H9 (cell line): Measurements from ENCODE around the gene AQP5. TPM values are rescaled to one million over a fixed set of nuclear protein-coding genes. Genes with fewer than 3 reads are reported as not detected.

Experiments
- DNase-seq: peaks from one replicate; pipeline ENCODE4 v3.0.0-alpha.2; 2017
- H2AFZ ChIP-seq: one replicate; pipeline ENCODE4 v1.6.1; 2013; ENCODE audit warnings: mild to moderate bottlenecking, low read length, control low read depth, moderate library complexity
- H2AK5ac ChIP-seq: 2 replicates; pipeline ENCODE4 v1.6.1; 2013; ENCODE audit warnings: low read length, control low read depth, mixed read lengths; ENCODE audit not compliant: insufficient read length
- H2BK120ac ChIP-seq: one replicate; pipeline ENCODE4 v1.6.1; 2013; ENCODE audit warnings: low read depth, mild to moderate bottlenecking, low read length, control low read depth, inconsistent platforms; ENCODE audit not compliant: poor library complexity, severe bottlenecking
- H2BK12ac ChIP-seq: 2 replicates; pipeline ENCODE4 v1.6.1; 2013; ENCODE audit warnings: low read length, control low read depth, mixed read lengths, low read depth; ENCODE audit not compliant: insufficient read length
- H2BK15ac ChIP-seq: 2 replicates; pipeline ENCODE4 v1.6.1; 2013; ENCODE audit warnings: low read depth, low read length, control low read depth
- H2BK20ac ChIP-seq: one replicate; pipeline ENCODE4 v1.6.1; 2013; ENCODE audit warnings: low read depth, mild to moderate bottlenecking, low read length, control low read depth, inconsistent platforms; ENCODE audit not compliant: poor library complexity, severe bottlenecking
- H2BK5ac ChIP-seq: 2 replicates; pipeline ENCODE4 v1.6.1; 2013; ENCODE audit warnings: low read length, control low read depth, mixed read lengths; ENCODE audit not compliant: insufficient read length
- H3K14ac ChIP-seq: 2 replicates; pipeline ENCODE4 v1.6.1; 2013; ENCODE audit warnings: low read length, control low read depth; ENCODE audit not compliant: insufficient read depth
- H3K18ac ChIP-seq: 2 replicates; pipeline ENCODE4 v1.6.1; 2013; ENCODE audit warnings: low read depth, mild to moderate bottlenecking, mixed read lengths, low read length, control low read depth; ENCODE audit not compliant: insufficient read length
- H3K23ac ChIP-seq: 2 replicates; pipeline ENCODE4 v1.6.1; 2013; ENCODE audit warnings: low read length, control low read depth, mixed read lengths, low read depth; ENCODE audit not compliant: insufficient read length
- H3K23me2 ChIP-seq: 2 replicates; pipeline ENCODE4 v1.6.1; 2013; ENCODE audit warnings: low read depth, mild to moderate bottlenecking, mixed read lengths, low read length, control low read depth; ENCODE audit not compliant: insufficient read length, poor library complexity, severe bottlenecking
- H3K27ac ChIP-seq: 2 replicates; pipeline ENCODE4 v1.5.1; 2013; ENCODE audit warnings: low read length, control low read depth, mixed read lengths, low read depth; ENCODE audit not compliant: insufficient read length
- H3K27me3 ChIP-seq: 2 replicates; pipeline ENCODE4 v1.6.1; 2013; ENCODE audit warnings: low read length, control low read depth, inconsistent platforms; ENCODE audit not compliant: insufficient read depth
- H3K4ac ChIP-seq: 2 replicates; pipeline ENCODE4 v1.6.1; 2013; ENCODE audit warnings: low read depth, mild to moderate bottlenecking, control low read depth, inconsistent platforms, low read length, moderate library complexity
- H3K4me1 ChIP-seq: 2 replicates; pipeline ENCODE4 v1.6.1; 2013; ENCODE audit warnings: low read length, control low read depth, inconsistent platforms; ENCODE audit not compliant: insufficient read depth
- H3K4me2 ChIP-seq: 2 replicates; pipeline ENCODE4 v1.6.1; 2013; ENCODE audit warnings: low read length, control low read depth, mixed read lengths; ENCODE audit not compliant: insufficient read length, insufficient read depth
- H3K56ac ChIP-seq: 2 replicates; pipeline ENCODE4 v1.6.1; 2013; ENCODE audit warnings: low read depth, mild to moderate bottlenecking, mixed read lengths, low read length, control low read depth; ENCODE audit not compliant: insufficient read length
- H3K79me1 ChIP-seq: 2 replicates; pipeline ENCODE4 v1.6.1; 2013; ENCODE audit warnings: low read depth, mild to moderate bottlenecking, moderate library complexity, low read length, control low read depth, inconsistent platforms; ENCODE audit not compliant: insufficient read depth, poor library complexity, severe bottlenecking
- H3K79me2 ChIP-seq: 2 replicates; pipeline ENCODE4 v1.6.1; 2013; ENCODE audit warnings: low read length, control low read depth, inconsistent platforms; ENCODE audit not compliant: insufficient read depth
- H3K9ac ChIP-seq: 2 replicates; pipeline ENCODE4 v1.6.1; 2013; ENCODE audit warnings: low read length, control low read depth, mixed read lengths; ENCODE audit not compliant: insufficient read length; ENCODE audit errors: extremely low read depth
- H3K9me3 ChIP-seq: one replicate; pipeline ENCODE4 v1.6.1; 2013; ENCODE audit warnings: low read depth, low read length, inconsistent platforms; ENCODE audit not compliant: control insufficient read depth
- H3T11ph ChIP-seq: one replicate; pipeline ENCODE4 v1.6.1; 2013; ENCODE audit warnings: mild to moderate bottlenecking, low read length, control low read depth, inconsistent platforms
- H4K20me1 ChIP-seq: one replicate; pipeline ENCODE4 v1.6.1; 2013; ENCODE audit not compliant: control insufficient read depth, insufficient read length, insufficient read depth
- H4K5ac ChIP-seq: 2 replicates; pipeline ENCODE4 v1.6.1; 2013; ENCODE audit warnings: low read depth, mild to moderate bottlenecking, mixed read lengths, low read length, control low read depth; ENCODE audit not compliant: insufficient read length
- H4K8ac ChIP-seq: replicated peaks from 2 replicates; pipeline ENCODE4 v1.6.1; 2013; ENCODE audit warnings: low read length, control low read depth, mixed read lengths, low read depth; ENCODE audit not compliant: insufficient read length
- H4K91ac ChIP-seq: 2 replicates; pipeline ENCODE4 v1.6.1; 2013; ENCODE audit warnings: low read depth, mild to moderate bottlenecking, moderate library complexity, mixed read lengths, low read length, control low read depth; ENCODE audit not compliant: insufficient read length
- H3K27ac Mint-ChIP-seq, 3 experiments: 2 replicates in 2 of 3; 3 replicates in 1 of 3; pipeline ENCODE4 v1.8.0; 2020 to 2021; ENCODE audit warnings: mixed read lengths in 3 of 3, mild to moderate bottlenecking in 1 of 3, moderate library complexity in 1 of 3
- H3K27me3 Mint-ChIP-seq: 2 replicates; pipeline ENCODE4 v1.8.0; 2021; ENCODE audit warnings: low read depth, mild to moderate bottlenecking, moderate library complexity, mixed read lengths
- H3K36me3 Mint-ChIP-seq, 3 experiments: 2 replicates in 2 of 3; 3 replicates in 1 of 3; pipeline ENCODE4 v1.8.0; 2020 to 2021; ENCODE audit warnings: low read depth in 3 of 3, mixed read lengths in 3 of 3; ENCODE audit not compliant: insufficient read depth in 1 of 3
- H3K4me1 Mint-ChIP-seq, 2 experiments: 2 replicates each; pipeline ENCODE4 v1.8.0; 2020; ENCODE audit warnings: mixed read lengths in 2 of 2
- H3K4me3 Mint-ChIP-seq, 2 experiments: 2 replicates in 1 of 2; 3 replicates in 1 of 2; pipeline ENCODE4 v1.8.0; 2020 to 2021; ENCODE audit warnings: mild to moderate bottlenecking in 2 of 2, mixed read lengths in 2 of 2, moderate library complexity in 1 of 2
- H3K9me3 Mint-ChIP-seq, 2 experiments: 2 replicates in 1 of 2; 3 replicates in 1 of 2; pipeline ENCODE4 v1.8.0; 2020; ENCODE audit warnings: mild to moderate bottlenecking in 2 of 2, mixed read lengths in 2 of 2, moderate library complexity in 1 of 2
- CTCF ChIP-seq: fragments of 200-600 bp; sonication (generic); conservative IDR thresholded peaks from 3 replicates; pipeline ENCODE4 v1.8.0; 2021; ENCODE audit warnings: antibody characterized with exemption, mild to moderate bottlenecking
- WGBS: extraction: QIAGEN DNeasy Blood & Tissue Kit; methylation state at CpG from one replicate; pipeline ENCODE4 v1.1.7; 2013; ENCODE audit warnings: missing lambda C conversion rate, low lambda C conversion rate, mixed read lengths; ENCODE audit not compliant: insufficient read length; ENCODE audit errors: extremely low coverage; 5-methylcytosine and 5-hydroxymethylcytosine counted together
- total RNA-seq: library from RNA; stranded (reverse); gene quantifications from 2 replicates; pipeline ENCODE4 v1.2.1, GENCODE V29; 2021

Gene AQP5
- total RNA-seq, 1 experiment from 2014 or later = 2.8 TPM

GRCh38 chr12:49974677-49975317 lies 13.1 kb downstream of the AQP5 start:
- no peak overlapping the region for H4K8ac ChIP-seq
- H3K79me2 ChIP-seq = no peaks in the 10 kb centered on the region
- no peak overlapping the region for H2AFZ ChIP-seq
- H3K4me3 Mint-ChIP-seq = no peak overlapping the region; a peak in 1 of 5 replicates
- no peak overlapping the region for H2BK20ac ChIP-seq
- no CpG with 5 or more reads among the region's 8 CpGs for WGBS
- no peak for TF ChIP-seq CTCF
- H3K36me3 Mint-ChIP-seq = no peaks in the 10 kb centered on the region
- no peak overlapping the region for H2BK5ac ChIP-seq
- H3K23ac ChIP-seq = no peak overlapping the region
- no peaks in the 10 kb centered on the region for H3K9me3 Mint-ChIP-seq
- H4K5ac ChIP-seq = no peak overlapping the region
- no peak overlapping the region for H3K14ac ChIP-seq
- no peak overlapping the region for H3K27ac Mint-ChIP-seq
- H2BK120ac ChIP-seq = no peak overlapping the region
- no peak overlapping the region for H3K18ac ChIP-seq
- no peak overlapping the region for H2AK5ac ChIP-seq
- H4K91ac ChIP-seq = no peak overlapping the region
- H3K79me1 ChIP-seq = no peaks in the 10 kb centered on the region
- no peaks in the 10 kb centered on the region; the same call in 1 of the 2 replicates for H3K27me3 ChIP-seq
- no peak overlapping the region for H2BK15ac ChIP-seq
- no peak for DNase-seq
- no peak overlapping the region for H3K27ac ChIP-seq
- peaks cover 3% of the 10 kb centered on the region; the same call in 1 of the 2 replicates for H3K27me3 Mint-ChIP-seq
- H3K4me1 Mint-ChIP-seq = peaks cover 17 to 27% of the 10 kb centered on the region in 2 experiments
- H3K9ac ChIP-seq = no peak overlapping the region
- H3K56ac ChIP-seq = no peak overlapping the region
- no peak overlapping the region for H3K4me2 ChIP-seq
- H3T11ph ChIP-seq = no peak overlapping the region
- no peaks in the 10 kb centered on the region for H3K23me2 ChIP-seq
- no peak overlapping the region for H3K4ac ChIP-seq
- H4K20me1 ChIP-seq = no peaks in the 10 kb centered on the region
- H3K4me1 ChIP-seq = no peaks in the 10 kb centered on the region
- H2BK12ac ChIP-seq = no peak overlapping the region
- no peaks in the 10 kb centered on the region for H3K9me3 ChIP-seq
